Choroid plexus epithelial cell (primary cell): ENCODE data around the gene LRP1-AS.

Experiments used
- DNase-seq: peaks from one replicate; pipeline ENCODE4 v3.0.0-alpha.2; 2010; ENCODE audit warnings: low read depth
- H3K4me3 ChIP-seq: 2 replicates; pipeline ENCODE4 v1.5.1; 2011; ENCODE audit warnings: low read depth, mild to moderate bottlenecking, control low read depth, low read length, moderate library complexity
- TF ChIP-seq, protein P1 (sequence below): conservative IDR thresholded peaks from 2 replicates; pipeline ENCODE4 v1.5.1; 2011; ENCODE audit warnings: low read depth, mild to moderate bottlenecking, control low read depth, inconsistent platforms, low read length, moderate library complexity

LRP1-AS gene

DNA sequence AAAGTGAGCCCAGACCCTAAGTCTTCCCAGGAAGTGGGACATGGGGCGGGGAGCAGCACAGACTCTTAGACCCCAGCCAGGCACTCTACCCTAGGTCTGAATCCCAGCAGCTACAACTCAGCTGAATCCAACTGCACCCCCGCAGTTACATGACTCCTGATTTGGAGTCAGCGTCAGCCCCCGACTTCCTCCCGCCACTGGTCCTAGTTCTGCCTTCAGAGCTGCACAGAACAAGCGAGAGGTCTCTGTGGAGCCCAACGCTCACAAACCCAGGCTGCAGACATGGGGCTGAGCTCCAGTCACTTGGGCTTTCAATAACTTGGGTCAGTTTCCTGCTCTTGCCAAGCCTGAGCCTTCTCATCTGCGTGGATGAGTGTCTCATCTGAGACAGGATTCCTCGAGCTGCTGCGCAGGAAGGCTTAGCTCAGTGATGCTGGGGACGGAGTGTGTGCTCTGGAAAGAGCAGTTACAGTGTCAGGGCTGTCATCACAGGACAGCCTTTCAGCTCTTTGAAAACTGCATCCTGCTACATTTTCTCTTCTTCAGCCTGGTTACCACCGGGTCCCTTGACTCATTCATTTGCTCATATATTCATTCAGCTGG is 38.6 kb upstream of the LRP1-AS start:
- no peak overlapping the region for H3K4me3 ChIP-seq
- no peak for DNase-seq
- TF ChIP-seq, protein P1, sequence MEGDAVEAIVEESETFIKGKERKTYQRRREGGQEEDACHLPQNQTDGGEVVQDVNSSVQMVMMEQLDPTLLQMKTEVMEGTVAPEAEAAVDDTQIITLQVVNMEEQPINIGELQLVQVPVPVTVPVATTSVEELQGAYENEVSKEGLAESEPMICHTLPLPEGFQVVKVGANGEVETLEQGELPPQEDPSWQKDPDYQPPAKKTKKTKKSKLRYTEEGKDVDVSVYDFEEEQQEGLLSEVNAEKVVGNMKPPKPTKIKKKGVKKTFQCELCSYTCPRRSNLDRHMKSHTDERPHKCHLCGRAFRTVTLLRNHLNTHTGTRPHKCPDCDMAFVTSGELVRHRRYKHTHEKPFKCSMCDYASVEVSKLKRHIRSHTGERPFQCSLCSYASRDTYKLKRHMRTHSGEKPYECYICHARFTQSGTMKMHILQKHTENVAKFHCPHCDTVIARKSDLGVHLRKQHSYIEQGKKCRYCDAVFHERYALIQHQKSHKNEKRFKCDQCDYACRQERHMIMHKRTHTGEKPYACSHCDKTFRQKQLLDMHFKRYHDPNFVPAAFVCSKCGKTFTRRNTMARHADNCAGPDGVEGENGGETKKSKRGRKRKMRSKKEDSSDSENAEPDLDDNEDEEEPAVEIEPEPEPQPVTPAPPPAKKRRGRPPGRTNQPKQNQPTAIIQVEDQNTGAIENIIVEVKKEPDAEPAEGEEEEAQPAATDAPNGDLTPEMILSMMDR: no peak

DNA sequence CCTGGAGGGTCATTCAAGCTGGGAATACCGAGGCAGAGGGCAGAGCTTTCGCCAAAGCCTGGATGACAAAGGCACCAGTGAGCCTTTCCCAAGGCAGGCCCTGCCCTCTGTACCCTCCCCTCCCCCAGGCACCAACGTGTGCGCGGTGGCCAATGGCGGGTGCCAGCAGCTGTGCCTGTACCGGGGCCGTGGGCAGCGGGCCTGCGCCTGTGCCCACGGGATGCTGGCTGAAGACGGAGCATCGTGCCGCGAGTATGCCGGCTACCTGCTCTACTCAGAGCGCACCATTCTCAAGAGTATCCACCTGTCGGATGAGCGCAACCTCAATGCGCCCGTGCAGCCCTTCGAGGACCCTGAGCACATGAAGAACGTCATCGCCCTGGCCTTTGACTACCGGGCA is 38.0 kb upstream of the LRP1-AS start:
- DNase-seq: no peak
- TF ChIP-seq, protein P1: no peak
- H3K4me3 ChIP-seq: no peak overlapping the region

GRCh38 chr12:57183939-57184725 is 36.7 kb upstream of the LRP1-AS start:
- TF ChIP-seq, protein P1: no peak
- H3K4me3 ChIP-seq: no peak overlapping the region
- no peak for DNase-seq

GRCh38 chr12:57182918-57183575 is 35.6 kb upstream of the LRP1-AS start:
- DNase-seq: peak; percentile 70
- TF ChIP-seq, protein P1: peak; percentile 90
- no peak overlapping the region for H3K4me3 ChIP-seq

GRCh38 chr12:57181561-57182155 is 34.2 kb upstream of the LRP1-AS start:
- H3K4me3 ChIP-seq: no peak overlapping the region
- TF ChIP-seq, protein P1: no peak
- no peak for DNase-seq

- DNase-seq: no peak
- TF ChIP-seq, protein P1: no peak
- no peak overlapping the region for H3K4me3 ChIP-seq
These were observed 33.7 kb upstream of the LRP1-AS start for GRCh38 chr12:57181072-57181471.
